H1 (cell line): ENCODE results near the gene FMN2. TPM values are rescaled to one million over a fixed set of nuclear protein-coding genes. Genes with fewer than 3 reads are reported as not detected.

ENCODE experiments used
- CTCF ChIA-PET: fragments of 300-600 bp; sonication (Branson Sonifier 250); formaldehyde crosslinking; loops from one replicate; lab custom pipeline; 2021; ENCODE audit not compliant: partially characterized antibody; lab: Charles Lee
- POLR2A ChIA-PET: fragments of 300-600 bp; sonication (Branson Sonifier 250); formaldehyde crosslinking; loops from one replicate; lab custom pipeline; 2021; ENCODE audit warnings: inconsistent platforms; ENCODE audit not compliant: partially characterized antibody; lab: Charles Lee
- DNase-seq, 2 experiments: peaks; one replicate each; pipeline versions ENCODE4 v3.0.0 to v3.0.0-alpha.2; 2010 to 2022; ENCODE audit warnings: low spot score in 2 of 2, low read depth in 1 of 2, mixed read lengths in 1 of 2
- FAIRE-seq: peaks from 2 replicates; lab custom pipeline; 2011; peaks lifted over from hg19 to GRCh38; lab: Jason Lieb, UNC
- H2AFZ ChIP-seq: 2 replicates; pipeline ENCODE4 v1.8.1; 2012; ENCODE audit warnings: low read length, inconsistent platforms
- H2AK5ac ChIP-seq: 2 replicates; pipeline ENCODE4 v1.6.1; 2013; ENCODE audit warnings: low read depth, low read length
- H2BK120ac ChIP-seq: replicated peaks from 2 replicates; pipeline ENCODE3; 2013; ENCODE audit warnings: low read depth, low read length, inconsistent platforms
- H2BK12ac ChIP-seq: 2 replicates; pipeline ENCODE4 v1.6.1; 2013; ENCODE audit warnings: low read depth, low read length
- H2BK15ac ChIP-seq: 2 replicates; pipeline ENCODE4 v1.6.1; 2013; ENCODE audit warnings: low read length
- H2BK20ac ChIP-seq: 2 replicates; pipeline ENCODE4 v1.6.1; 2013; ENCODE audit warnings: low read length
- H2BK5ac ChIP-seq: 2 replicates; pipeline ENCODE4 v1.6.1; 2013; ENCODE audit warnings: low read depth, low read length
- H3K14ac ChIP-seq: 2 replicates; pipeline ENCODE4 v1.6.1; 2013; ENCODE audit warnings: inconsistent platforms; ENCODE audit not compliant: insufficient read length
- H3K18ac ChIP-seq: 2 replicates; pipeline ENCODE4 v1.6.1; 2013; ENCODE audit warnings: low read length; ENCODE audit errors: extremely low read depth
- H3K23ac ChIP-seq: 2 replicates; pipeline ENCODE4 v1.6.1; 2013; ENCODE audit warnings: inconsistent platforms; ENCODE audit not compliant: insufficient read length
- H3K23me2 ChIP-seq: 2 replicates; pipeline ENCODE4 v1.6.1; 2013; ENCODE audit warnings: low read depth, low read length
- H3K27ac ChIP-seq: 2 replicates; pipeline ENCODE4 v1.6.1; 2011; ENCODE audit warnings: low read depth, low read length, inconsistent platforms
- H3K27me3 ChIP-seq, 4 experiments: replicated peaks in 1 of 4; 1 replicate in 1 of 4; 2 replicates in 3 of 4; pipeline versions ENCODE4 v1.6.1 to v1.8.1; 2011 to 2013; ENCODE audit warnings: low read length in 3 of 4, mild to moderate bottlenecking in 3 of 4, inconsistent platforms in 2 of 4, mixed read lengths in 2 of 4, moderate library complexity in 1 of 4; ENCODE audit not compliant: control insufficient read depth in 3 of 4, insufficient read depth in 3 of 4; ENCODE audit errors: extremely low read depth in 1 of 4
- H3K36me3 ChIP-seq, 4 experiments: 2 replicates each; pipeline versions ENCODE4 v1.6.1 to v1.8.1; 2011 to 2013; ENCODE audit warnings: mild to moderate bottlenecking in 4 of 4, low read length in 3 of 4, moderate library complexity in 2 of 4, control low read depth in 1 of 4, inconsistent platforms in 1 of 4; ENCODE audit not compliant: insufficient read depth in 4 of 4, control insufficient read depth in 2 of 4
- H3K4ac ChIP-seq: replicated peaks from 2 replicates; pipeline ENCODE3; 2013; ENCODE audit warnings: low read length, low read depth, mixed read lengths, inconsistent platforms; ENCODE audit not compliant: insufficient read length
- H3K4me1 ChIP-seq, 4 experiments: replicated peaks in 1 of 4; 1 replicate in 1 of 4; 2 replicates in 3 of 4; pipeline versions ENCODE4 v1.6.1 to v1.8.1; 2011 to 2013; ENCODE audit warnings: low read length in 3 of 4, inconsistent platforms in 2 of 4, mixed read lengths in 1 of 4; ENCODE audit not compliant: insufficient read depth in 4 of 4, control insufficient read depth in 3 of 4
- H3K4me2 ChIP-seq, 2 experiments: 2 replicates each; pipeline versions ENCODE4 v1.6.1 to v1.8.1; 2011 to 2013; ENCODE audit warnings: low read depth in 2 of 2, low read length in 2 of 2, control low read depth in 1 of 2, inconsistent platforms in 1 of 2, mild to moderate bottlenecking in 1 of 2; ENCODE audit not compliant: insufficient read depth in 1 of 2
- H3K4me3 ChIP-seq, 4 experiments: fragments of 200-600, 300-600 bp in 1 of 4; sonication (generic), shearing (Covaris generic), sonication (Bioruptor Twin) in 1 of 4; 2 replicates each; pipeline versions ENCODE4 v1.5.1 to v1.8.1; 2011 to 2016; ENCODE audit warnings: low read length in 4 of 4, low read depth in 3 of 4, control low read depth in 2 of 4, inconsistent platforms in 2 of 4, mild to moderate bottlenecking in 2 of 4, mixed read lengths in 1 of 4, moderate library complexity in 1 of 4; ENCODE audit not compliant: insufficient read depth in 2 of 4; ENCODE audit errors: extremely low read depth in 1 of 4
- H3K56ac ChIP-seq: replicated peaks from 2 replicates; pipeline ENCODE3; 2013; ENCODE audit warnings: low read depth, mild to moderate bottlenecking, mixed read lengths, low read length, inconsistent platforms; ENCODE audit not compliant: insufficient read length
- H3K79me1 ChIP-seq: 2 replicates; pipeline ENCODE4 v1.6.1; 2013; ENCODE audit warnings: low read depth, low read length, control low read depth
- H3K79me2 ChIP-seq, 2 experiments: 2 replicates each; pipeline versions ENCODE4 v1.6.1 to v1.8.1; 2012 to 2013; ENCODE audit warnings: low read length in 2 of 2, mild to moderate bottlenecking in 2 of 2, inconsistent platforms in 1 of 2; ENCODE audit not compliant: insufficient read depth in 2 of 2, control insufficient read depth in 1 of 2
- H3K9ac ChIP-seq, 4 experiments: replicated peaks in 1 of 4; 1 replicate in 1 of 4; 2 replicates in 3 of 4; pipeline versions ENCODE4 v1.6.1 to v1.8.1; 2011 to 2013; ENCODE audit warnings: low read depth in 3 of 4, low read length in 3 of 4, control low read depth in 2 of 4, mild to moderate bottlenecking in 2 of 4, moderate library complexity in 2 of 4, inconsistent platforms in 1 of 4; ENCODE audit errors: extremely low read depth in 1 of 4
- H3K9me3 ChIP-seq, 2 experiments: 2 replicates each; pipeline versions ENCODE4 v1.6.1 to v1.8.1; 2012 to 2013; ENCODE audit warnings: mild to moderate bottlenecking in 2 of 2, moderate library complexity in 2 of 2, control low read depth in 1 of 2, inconsistent platforms in 1 of 2, low read depth in 1 of 2, low read length in 1 of 2, mixed read lengths in 1 of 2; ENCODE audit not compliant: insufficient read depth in 2 of 2
- H4K20me1 ChIP-seq, 2 experiments: replicated peaks in 1 of 2; 2 replicates each; pipeline versions ENCODE3 to v1.8.1; 2011 to 2013; ENCODE audit warnings: inconsistent platforms in 2 of 2, low read length in 2 of 2, mild to moderate bottlenecking in 1 of 2; ENCODE audit not compliant: insufficient read depth in 2 of 2, control insufficient read depth in 1 of 2
- H4K5ac ChIP-seq: 2 replicates; pipeline ENCODE4 v1.6.1; 2013; ENCODE audit warnings: low read length, low read depth, mixed read lengths, inconsistent platforms; ENCODE audit not compliant: insufficient read length
- H4K8ac ChIP-seq: 2 replicates; pipeline ENCODE4 v1.8.0; 2013; ENCODE audit warnings: mild to moderate bottlenecking, moderate library complexity, low read length, inconsistent platforms; ENCODE audit not compliant: insufficient read depth; ENCODE audit errors: extremely low read depth
- H4K91ac ChIP-seq: replicated peaks from 2 replicates; pipeline ENCODE3; 2013; ENCODE audit warnings: low read length, mixed read lengths, inconsistent platforms; ENCODE audit not compliant: insufficient read length
- CTCF ChIP-seq, 3 experiments: IDR thresholded peaks; 1 replicate in 2 of 3; 2 replicates in 1 of 3; pipeline versions ENCODE4 v1.5.1 to v1.6.1; 2011; ENCODE audit warnings: low read length in 3 of 3, mild to moderate bottlenecking in 3 of 3, inconsistent platforms in 2 of 3, low read depth in 1 of 3, moderate library complexity in 1 of 3; ENCODE audit not compliant: insufficient read depth in 1 of 3; ENCODE audit errors: control extremely low read depth in 1 of 3
- E2F6 ChIP-seq: IDR thresholded peaks from 2 replicates; pipeline ENCODE4 v1.6.1; 2012; ENCODE audit warnings: inconsistent platforms
- EZH2 ChIP-seq: fragments of 200-600 bp; sonication (generic); IDR thresholded peaks from 2 replicates; pipeline ENCODE4 v1.7.1; 2012; ENCODE audit warnings: low read depth, mild to moderate bottlenecking, moderate library complexity, low read length, inconsistent platforms; ENCODE audit not compliant: severe bottlenecking
- HDAC2 ChIP-seq, 2 experiments: fragments of 300-600 bp in 1 of 2; sonication (generic) in 1 of 2; IDR thresholded peaks; 2 replicates each; pipeline ENCODE4 v1.6.1; 2011 to 2012; ENCODE audit warnings: low read depth in 2 of 2, low read length in 2 of 2, mild to moderate bottlenecking in 2 of 2, moderate library complexity in 2 of 2, borderline replicate concordance in 1 of 2, inconsistent platforms in 1 of 2
- NRF1 ChIP-seq: IDR thresholded peaks from 2 replicates; pipeline ENCODE4 v1.6.1; 2011; ENCODE audit warnings: mild to moderate bottlenecking, low read depth, low read length, improper control_type of control experiment
- POLR2AphosphoS5 ChIP-seq: IDR thresholded peaks from 2 replicates; pipeline ENCODE4 v1.6.1; 2011; ENCODE audit warnings: low read depth, low read length
- RFX5 ChIP-seq: IDR thresholded peaks from 2 replicates; pipeline ENCODE4 v1.6.1; 2011; ENCODE audit warnings: low read depth, low read length, improper control_type of control experiment, borderline replicate concordance
- SIN3A ChIP-seq, 2 experiments: IDR thresholded peaks in 1 of 2; conservative IDR thresholded peaks in 1 of 2; 2 replicates each; pipeline ENCODE4 v1.6.1; 2011 to 2012; ENCODE audit warnings: low read length in 2 of 2, improper control_type of control experiment in 1 of 2, low read depth in 1 of 2, mild to moderate bottlenecking in 1 of 2
- WGBS, 2 experiments: shearing (Covaris generic) in 1 of 2; methylation state at CpG; one replicate each; pipeline versions ENCODE4 v1.1.6 to v1.1.7; 2013 to 2015; ENCODE audit warnings: low lambda C conversion rate in 2 of 2, mixed read lengths in 2 of 2, inconsistent platforms in 1 of 2, low coverage in 1 of 2, missing lambda C conversion rate in 1 of 2; ENCODE audit not compliant: insufficient replicate concordance in 2 of 2, insufficient coverage in 1 of 2, insufficient read length in 1 of 2; ENCODE audit errors: extremely low coverage in 1 of 2, missing lambda C conversion rate in 1 of 2; 5-methylcytosine and 5-hydroxymethylcytosine counted together
- polyA plus RNA-seq, 7 experiments: library from polyadenylated mRNA; depleted of rRNA in 3 of 7; stranded (reverse) in 5 of 7; unstranded in 2 of 7; fragments of >200 nt in 5 of 7; fragments of 200-250 nt in 2 of 7; gene quantifications; 1 replicate in 5 of 7; 2 replicates in 1 of 7; 4 replicates in 1 of 7; pipeline versions ENCODE4 v1.2.1 to v1.2.3, GENCODE V29; 2011 to 2013; ENCODE audit warnings: missing spikeins in 2 of 7, mixed read lengths in 2 of 7
- total RNA-seq: library from RNA; stranded (reverse); fragmentation: NEBNext Ultra II Directional; extraction: Animal tissue kit (Norgen Biotek cat#: 25700); gene quantifications from 2 replicates; pipeline ENCODE4 v1.2.1, GENCODE V29; 2021

Gene FMN2
- total and polyA plus RNA-seq, 2 of the 8 experiments (the other 6 are each of a cell fraction or from before 2014, with no cell fraction given): 0.83 to 2.0 TPM

- Histone ChIP-seq H4K20me1 (no peaks in the 10 kb centered on the region), H3K27me3 (no peaks in the 10 kb centered on the region), H3K23me2 (no peaks in the 10 kb centered on the region), H2BK5ac (no peak overlapping the region), H2BK12ac (no peak overlapping the region), H2BK20ac (no peak overlapping the region), H4K91ac (no peak overlapping the region), H4K8ac (no peak overlapping the region), H3K27ac (no peak overlapping the region), H4K5ac (no peak overlapping the region), H3K56ac (no peak overlapping the region), H3K4me3 (no peak overlapping the region), H3K23ac (no peak overlapping the region), H2BK15ac (no peak overlapping the region), H3K79me1 (no peaks in the 10 kb centered on the region), H3K4me1 (no peaks in the 10 kb centered on the region), H2AFZ (no peak overlapping the region), H3K4me2 (no peak overlapping the region), H3K18ac (no peak overlapping the region), H2AK5ac (no peak overlapping the region), H3K36me3 (no peaks in the 10 kb centered on the region), H3K14ac (no peak overlapping the region), H3K9ac (no peak overlapping the region), H3K79me2 (no peaks in the 10 kb centered on the region), H3K9me3 (no peaks in the 10 kb centered on the region), H3K4ac (no peak overlapping the region), H2BK120ac (no peak overlapping the region)
- ChIA-PET POLR2A (no interaction called here), CTCF (interaction anchor here (0.6 to 0.7 kb wide), 2 partner anchors 18 to 23 kb away, joined by 3 read pairs; no protein-coding TSS in a partner anchor)
- DNase-seq: no peak
- no peak for FAIRE-seq
- WGBS, 2 experiments: 95% methylated on average over 4 of the region's 4 CpGs; no CpG with 5 or more reads in 1 of the 2 experiments
- TF ChIP-seq EZH2 (no peak), NRF1 (no peak), POLR2AphosphoS5 (no peak), HDAC2 (IDR thresholded peaks at IDR 0.05; ENCODE audit: borderline replicate concordance in 1 of 2, low read depth in 2 of 2, low read length in 2 of 2) (no peak), E2F6 (no peak), SIN3A (conservative IDR thresholded peaks at IDR 0.05 in 1 of 2, IDR thresholded peaks at IDR 0.05 in 1 of 2; ENCODE audit: low read depth in 1 of 2, low read length in 2 of 2) (no peak), CTCF (IDR thresholded peaks at IDR 0.05; ENCODE audit: control extremely low read depth in 1 of 3, insufficient read depth in 1 of 3, low read depth in 1 of 3, low read length in 3 of 3) (no peak), RFX5 (no peak)
These were observed 144.0 kb downstream of the FMN2 start for GRCh38 chr1:240235521-240236288.
